HepG2 (cell line): ENCODE data around the gene DUSP12. TPM values are rescaled to one million over a fixed set of nuclear protein-coding genes. Genes with fewer than 3 reads are reported as not detected.

Experiments used
- AGO1 ChIP-seq: fragments of 200-400 bp; formaldehyde crosslinking; IDR thresholded peaks from 2 replicates; pipeline ENCODE4 v1.6.1; 2017; ENCODE audit warnings: mild to moderate bottlenecking, low read depth, low read length, moderate library complexity; ENCODE audit not compliant: poor library complexity, severe bottlenecking
- EZH2 ChIP-seq: conservative IDR thresholded peaks from 2 replicates; pipeline ENCODE4 v1.6.1; 2012; ENCODE audit warnings: mild to moderate bottlenecking, low read depth, low read length, moderate library complexity
- GLI4 ChIP-seq: sonication (generic); formaldehyde crosslinking; IDR thresholded peaks from 2 replicates; pipeline ENCODE4 v1.5.1; 2020; ENCODE audit warnings: missing genetic modification reagents, mild to moderate bottlenecking, moderate library complexity, borderline replicate concordance
- HBP1 ChIP-seq: IDR thresholded peaks from 2 replicates; pipeline ENCODE4 v1.6.1; 2016; ENCODE audit warnings: low read depth, control low read depth
- HNF4G ChIP-seq, 2 experiments: sonication (generic) in 1 of 2; formaldehyde crosslinking in 1 of 2; IDR thresholded peaks; 2 replicates each; pipeline versions ENCODE4 v1.4.0 to v1.6.1; 2011 to 2020; ENCODE audit warnings: borderline replicate concordance in 2 of 2, low read depth in 2 of 2, mild to moderate bottlenecking in 2 of 2, low read length in 1 of 2, missing genetic modification reagents in 1 of 2, moderate library complexity in 1 of 2
- KLF6 ChIP-seq: IDR thresholded peaks from 2 replicates; pipeline ENCODE4 v1.8.0; 2016; ENCODE audit warnings: missing biosample characterization, missing genetic modification reagents
- MBD4 ChIP-seq: IDR thresholded peaks from 2 replicates; pipeline ENCODE4 v1.6.1; 2012; ENCODE audit warnings: low read length, inconsistent platforms, borderline replicate concordance
- MED1 ChIP-seq: sonication (generic); formaldehyde crosslinking; IDR thresholded peaks from 2 replicates; pipeline ENCODE4 v1.4.0; 2020; ENCODE audit warnings: missing genetic modification reagents
- NAIF1 ChIP-seq: sonication (generic); formaldehyde crosslinking; IDR thresholded peaks from 2 replicates; pipeline ENCODE4 v1.5.0; 2020; ENCODE audit warnings: mild to moderate bottlenecking, missing genetic modification reagents, borderline replicate concordance
- PCBP1 ChIP-seq: fragments of 200-400 bp; formaldehyde crosslinking; IDR thresholded peaks from 2 replicates; pipeline ENCODE4 v1.6.1; 2017; ENCODE audit warnings: mild to moderate bottlenecking, low read depth, low read length, borderline replicate concordance
- REL ChIP-seq: sonication (generic); formaldehyde crosslinking; conservative IDR thresholded peaks from 2 replicates; pipeline ENCODE4 v1.8.0; 2022; ENCODE audit warnings: mild to moderate bottlenecking, missing genetic modification reagents, moderate library complexity
- SMAD3 ChIP-seq: sonication (generic); formaldehyde crosslinking; IDR thresholded peaks from 2 replicates; pipeline ENCODE4 v1.4.0; 2020; ENCODE audit warnings: missing genetic modification reagents
- SNAPC5 ChIP-seq: sonication (generic); formaldehyde crosslinking; IDR thresholded peaks from 2 replicates; pipeline ENCODE4 v1.8.1; 2023; ENCODE audit warnings: mild to moderate bottlenecking, missing genetic modification reagents, borderline replicate concordance
- ZFAT ChIP-seq: sonication (generic); formaldehyde crosslinking; conservative IDR thresholded peaks from 2 replicates; pipeline ENCODE4 v1.8.1; 2023; ENCODE audit warnings: missing genetic modification reagents, inconsistent platforms
- ZFP41 ChIP-seq: sonication (generic); formaldehyde crosslinking; IDR thresholded peaks from 2 replicates; pipeline ENCODE4 v1.4.0; 2020; ENCODE audit warnings: mild to moderate bottlenecking, missing genetic modification reagents, borderline replicate concordance
- ZNF10 ChIP-seq: sonication (generic); formaldehyde crosslinking; IDR thresholded peaks from 2 replicates; pipeline ENCODE4 v1.4.0; 2020; ENCODE audit warnings: mild to moderate bottlenecking, low read depth, missing genetic modification reagents, borderline replicate concordance
- ZNF160 ChIP-seq: sonication (generic); formaldehyde crosslinking; IDR thresholded peaks from 2 replicates; pipeline ENCODE4 v1.8.0; 2022; ENCODE audit warnings: mild to moderate bottlenecking, inconsistent platforms, missing genetic modification reagents
- ZNF446 ChIP-seq: sonication (generic); formaldehyde crosslinking; IDR thresholded peaks from 2 replicates; pipeline ENCODE4 v1.5.0; 2020; ENCODE audit warnings: mild to moderate bottlenecking, missing genetic modification reagents
- ZNF530 ChIP-seq: sonication (generic); formaldehyde crosslinking; IDR thresholded peaks from 2 replicates; pipeline ENCODE4 v1.5.0; 2020; ENCODE audit warnings: low read depth, mild to moderate bottlenecking, missing genetic modification reagents
- ZNF572 ChIP-seq: sonication (generic); formaldehyde crosslinking; IDR thresholded peaks from 2 replicates; pipeline ENCODE4 v1.5.1; 2020; ENCODE audit warnings: mild to moderate bottlenecking, missing genetic modification reagents
- polyA plus RNA-seq, 8 experiments: library from polyadenylated mRNA; depleted of rRNA in 3 of 8; stranded (reverse) in 7 of 8; unstranded in 1 of 8; fragments of >200 nt; fragmentation: Illumina TruSeq in 4 of 8; extraction: Trizol in 4 of 8; gene quantifications; 2 replicates each; pipeline versions ENCODE4 v1.2.1 to v1.2.3, GENCODE V29; 2011 to 2016; ENCODE audit warnings: low read depth in 4 of 8, missing spikeins in 1 of 8, mixed read lengths in 1 of 8; ENCODE audit not compliant: insufficient read depth in 1 of 8
- total RNA-seq, 5 experiments: library from RNA; depleted of rRNA; stranded (reverse); fragments of >200 nt; fragmentation: Illumina TruSeq; extraction: Trizol; gene quantifications; 2 replicates each; pipeline ENCODE4 v1.2.3, GENCODE V29; 2016; ENCODE audit warnings: low read depth in 1 of 5
- TF ChIP-seq, protein P1 (sequence below): sonication (generic); formaldehyde crosslinking; IDR thresholded peaks from 2 replicates; pipeline ENCODE4 v1.9.0; 2022; ENCODE audit warnings: low read depth, missing genetic modification reagents
- TF ChIP-seq, protein P2 (sequence below): sonication (generic); formaldehyde crosslinking; IDR thresholded peaks from 2 replicates; pipeline ENCODE4 v1.5.1; 2020; ENCODE audit warnings: missing genetic modification reagents, mild to moderate bottlenecking, borderline replicate concordance

The DUSP12 gene
- total and polyA plus RNA-seq, 2 of the 13 experiments (the other 11 are each of a cell fraction or from before 2014, with no cell fraction given) = 36.7 to 37.1 TPM

DNA sequence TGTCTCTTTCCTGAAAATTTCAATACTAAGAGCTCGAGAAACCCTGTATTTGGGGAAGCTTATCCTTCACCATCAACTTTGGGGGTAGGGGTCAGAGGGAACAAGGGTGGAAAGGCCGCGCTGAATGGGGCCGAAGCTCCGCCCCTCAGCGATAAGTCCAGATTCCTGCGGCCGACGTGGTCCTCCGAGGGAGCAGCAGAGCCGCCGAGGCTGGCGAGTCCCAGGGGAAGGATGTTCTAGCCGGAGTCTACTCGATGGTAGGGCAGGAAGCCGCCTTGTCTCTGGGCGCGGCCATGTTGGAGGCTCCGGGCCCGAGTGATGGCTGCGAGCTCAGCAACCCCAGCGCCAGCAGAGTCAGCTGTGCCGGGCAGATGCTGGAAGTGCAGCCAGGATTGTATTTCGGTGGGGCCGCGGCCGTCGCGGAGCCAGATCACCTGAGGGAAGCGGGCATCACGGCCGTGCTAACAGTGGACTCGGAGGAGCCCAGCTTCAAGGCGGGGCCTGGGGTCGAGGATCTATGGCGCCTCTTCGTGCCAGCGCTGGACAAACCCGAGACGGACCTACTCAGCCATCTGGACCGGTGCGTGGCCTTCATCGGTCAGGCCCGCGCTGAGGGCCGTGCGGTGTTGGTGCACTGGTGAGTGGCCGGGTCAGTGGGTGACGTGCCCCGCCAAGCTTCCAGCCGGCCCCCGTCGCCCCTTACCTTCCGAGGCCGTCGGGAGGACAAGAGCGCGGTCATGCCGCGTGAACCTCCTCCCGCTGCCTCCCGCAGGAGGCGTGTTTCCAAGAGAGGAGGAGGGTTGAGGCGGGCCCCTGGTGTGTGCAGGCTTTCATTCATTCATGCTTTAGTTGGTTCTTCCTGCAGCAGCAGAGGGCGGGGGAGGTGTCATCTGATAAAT lies at the start of gene DUSP12 (continued):
- TF ChIP-seq ZNF572 (CRISPR knock-in tag) (no peak), ZNF446 (CRISPR knock-in tag) (no peak; the same call in 1 of the 2 replicates), KLF6 (peak; percentile 69), AGO1 (no peak), ZNF530 (no peak), HNF4G (IDR thresholded peaks at IDR 0.05; ENCODE audit: borderline replicate concordance, low read depth, low read length) (no peak; the same call in 1 of the 2 replicates), HNF4G (CRISPR knock-in tag; IDR thresholded peaks at IDR 0.05; ENCODE audit: borderline replicate concordance, low read depth) (no peak; the same call in 1 of the 2 replicates), ZNF10 (CRISPR knock-in tag) (no peak), GLI4 (CRISPR knock-in tag) (0 out of 2 replicates have a peak, but pooled peaks have one; percentile 4), MBD4 (no peak), PCBP1 (0 out of 2 replicates have a peak, but pooled peaks have one; percentile 74), SMAD3 (CRISPR knock-in tag) (no peak), HBP1 (peak; percentile 99), NAIF1 (CRISPR knock-in tag) (peak; percentile 51; the same call in 1 of the 2 replicates), ZNF160 (0 out of 2 replicates have a peak, but pooled peaks have one; percentile 62), SNAPC5 (CRISPR knock-in tag) (0 out of 2 replicates have a peak, but pooled peaks have one; percentile 12), EZH2 (no peak), ZFP41 (CRISPR knock-in tag) (peak; percentile 71; the same call in 1 of the 2 replicates), REL (CRISPR knock-in tag) (no peak), MED1 (CRISPR knock-in tag) (peak; percentile 61), ZFAT (CRISPR knock-in tag) (no peak)
- TF ChIP-seq, protein P1, sequence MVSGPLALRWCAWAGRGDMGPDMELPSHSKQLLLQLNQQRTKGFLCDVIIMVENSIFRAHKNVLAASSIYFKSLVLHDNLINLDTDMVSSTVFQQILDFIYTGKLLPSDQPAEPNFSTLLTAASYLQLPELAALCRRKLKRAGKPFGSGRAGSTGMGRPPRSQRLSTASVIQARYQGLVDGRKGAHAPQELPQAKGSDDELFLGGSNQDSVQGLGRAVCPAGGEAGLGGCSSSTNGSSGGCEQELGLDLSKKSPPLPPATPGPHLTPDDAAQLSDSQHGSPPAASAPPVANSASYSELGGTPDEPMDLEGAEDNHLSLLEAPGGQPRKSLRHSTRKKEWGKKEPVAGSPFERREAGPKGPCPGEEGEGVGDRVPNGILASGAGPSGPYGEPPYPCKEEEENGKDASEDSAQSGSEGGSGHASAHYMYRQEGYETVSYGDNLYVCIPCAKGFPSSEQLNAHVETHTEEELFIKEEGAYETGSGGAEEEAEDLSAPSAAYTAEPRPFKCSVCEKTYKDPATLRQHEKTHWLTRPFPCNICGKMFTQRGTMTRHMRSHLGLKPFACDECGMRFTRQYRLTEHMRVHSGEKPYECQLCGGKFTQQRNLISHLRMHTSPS (CRISPR knock-in tag) = no peak
- TF ChIP-seq, protein P2, sequence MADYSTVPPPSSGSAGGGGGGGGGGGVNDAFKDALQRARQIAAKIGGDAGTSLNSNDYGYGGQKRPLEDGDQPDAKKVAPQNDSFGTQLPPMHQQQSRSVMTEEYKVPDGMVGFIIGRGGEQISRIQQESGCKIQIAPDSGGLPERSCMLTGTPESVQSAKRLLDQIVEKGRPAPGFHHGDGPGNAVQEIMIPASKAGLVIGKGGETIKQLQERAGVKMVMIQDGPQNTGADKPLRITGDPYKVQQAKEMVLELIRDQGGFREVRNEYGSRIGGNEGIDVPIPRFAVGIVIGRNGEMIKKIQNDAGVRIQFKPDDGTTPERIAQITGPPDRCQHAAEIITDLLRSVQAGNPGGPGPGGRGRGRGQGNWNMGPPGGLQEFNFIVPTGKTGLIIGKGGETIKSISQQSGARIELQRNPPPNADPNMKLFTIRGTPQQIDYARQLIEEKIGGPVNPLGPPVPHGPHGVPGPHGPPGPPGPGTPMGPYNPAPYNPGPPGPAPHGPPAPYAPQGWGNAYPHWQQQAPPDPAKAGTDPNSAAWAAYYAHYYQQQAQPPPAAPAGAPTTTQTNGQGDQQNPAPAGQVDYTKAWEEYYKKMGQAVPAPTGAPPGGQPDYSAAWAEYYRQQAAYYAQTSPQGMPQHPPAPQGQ (CRISPR knock-in tag) = no peak
